IPS-11a (cell line): Measurements from ENCODE around the gene IL12B.
"Not testable (repeated sequence)": the region's sequence is repeated elsewhere in the genome, so short reads cannot be mapped to it uniquely, and the experiment has no call there.

ENCODE experiments used
- H3K4me3 ChIP-seq: one replicate; pipeline ENCODE4 v1.5.1; 2013; ENCODE audit warnings: low read depth, low read length, control low read depth

The IL12B gene

GRCh38 chr5:159297300-159297699, 33.0 kb downstream of the IL12B start:
- H3K4me3 ChIP-seq: not testable (repeated sequence)

DNA sequence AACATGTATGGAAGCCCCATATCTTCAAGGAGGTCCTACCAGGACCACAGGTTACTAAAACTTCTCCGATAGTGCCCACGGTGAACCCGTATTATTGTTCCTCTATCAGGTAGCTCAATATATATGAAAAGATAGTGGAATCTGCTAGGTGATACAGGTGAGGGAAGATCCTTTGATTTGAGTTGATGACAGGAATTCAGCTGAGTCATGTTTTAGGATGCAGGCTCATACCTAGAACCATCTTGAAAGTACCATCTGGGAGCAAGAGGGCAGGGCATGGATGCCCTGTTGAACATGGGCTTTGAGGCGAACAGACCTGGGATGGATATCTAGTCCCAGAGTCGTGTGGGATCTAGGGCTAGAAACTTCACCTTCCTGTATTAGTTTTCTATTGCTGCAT, 35.4 kb downstream of the IL12B start:
- no peak overlapping the region for H3K4me3 ChIP-seq

DNA sequence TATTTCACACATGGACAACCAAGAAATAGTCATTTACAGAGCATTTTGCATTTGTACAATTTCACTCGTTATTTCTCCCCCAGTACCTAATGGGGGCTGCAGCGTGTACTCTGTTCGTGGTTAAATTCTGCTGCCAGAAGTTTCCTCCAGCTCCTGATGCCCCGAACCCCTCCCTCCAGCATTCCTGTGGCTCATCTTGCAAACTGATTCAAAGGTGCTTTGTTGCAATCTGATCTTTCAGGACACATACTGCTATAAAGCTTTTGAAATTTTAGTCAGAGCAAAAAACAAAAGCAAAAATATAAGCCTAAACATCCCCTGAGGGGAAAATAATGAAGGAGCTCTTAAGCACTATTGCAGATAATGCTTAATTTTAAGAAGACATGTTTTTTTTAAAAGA, 39.5 kb downstream of the IL12B start:
- H3K4me3 ChIP-seq: no peak overlapping the region

DNA sequence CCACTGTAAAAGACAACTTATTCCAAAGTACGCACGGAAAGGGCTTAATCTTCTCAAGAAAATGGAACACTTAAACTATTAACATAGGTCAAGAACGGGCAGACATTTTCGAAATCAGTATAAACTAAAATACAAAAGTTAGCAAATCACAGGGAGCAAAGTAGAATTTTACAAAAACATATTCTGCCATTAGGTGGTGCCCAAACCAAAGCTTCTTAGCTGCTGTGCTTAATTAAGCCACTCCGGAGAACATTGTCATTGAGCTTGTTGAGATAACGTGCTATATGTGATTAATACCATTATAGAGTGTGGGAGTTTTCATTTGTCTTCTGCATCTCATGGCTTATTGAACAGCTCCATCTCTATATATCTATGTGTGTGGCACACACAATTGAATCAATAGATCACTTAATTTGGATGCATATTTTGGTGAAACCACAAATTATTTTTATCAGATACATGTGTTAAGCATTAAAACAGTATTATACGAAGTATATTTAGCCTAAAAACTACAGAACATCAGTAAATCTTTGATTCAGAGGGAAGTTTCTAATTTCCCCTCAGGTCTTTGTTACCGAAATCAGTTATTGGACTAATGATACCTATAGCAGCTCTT, 43.8 kb downstream of the IL12B start:
- H3K4me3 ChIP-seq: no peak overlapping the region

DNA sequence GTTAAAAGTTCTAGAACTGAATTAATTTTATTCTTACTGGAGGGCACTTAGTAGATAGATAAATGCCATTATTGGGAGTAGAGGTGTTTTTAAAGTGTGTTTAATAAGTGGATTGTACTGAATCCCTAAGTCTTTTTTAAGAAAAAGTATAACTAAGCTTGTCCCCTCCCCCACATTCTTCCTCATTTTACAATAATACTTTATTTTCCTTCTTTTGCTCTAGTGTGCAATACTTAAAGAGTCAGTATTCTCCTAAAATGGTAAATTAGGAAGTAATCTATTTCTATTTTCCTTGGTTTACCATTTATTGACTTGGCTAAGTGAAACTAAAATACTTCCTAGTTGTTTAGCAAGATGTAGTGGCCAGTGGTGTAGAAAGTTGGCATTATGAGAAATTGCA, 55.6 kb downstream of the IL12B start:
- H3K4me3 ChIP-seq: no peak overlapping the region

DNA sequence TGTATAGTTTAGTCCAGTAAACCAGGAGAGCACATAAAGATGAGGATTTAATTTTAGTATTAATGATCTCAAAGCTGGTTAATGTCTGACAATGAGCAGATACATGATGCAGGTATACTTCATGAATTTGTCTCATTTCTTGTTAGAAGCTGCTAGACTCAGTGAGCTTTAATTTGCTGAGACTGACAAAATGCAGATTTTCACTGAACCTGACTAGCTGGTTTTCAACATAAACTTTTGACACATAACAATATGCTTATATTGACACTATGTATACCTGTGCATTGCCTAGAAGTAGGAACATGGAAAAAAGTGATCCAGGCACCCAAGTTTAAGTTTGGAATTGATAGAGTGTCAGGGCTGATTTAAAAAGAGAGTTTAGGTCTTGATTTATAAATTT, 56.4 kb downstream of the IL12B start:
- no peak overlapping the region for H3K4me3 ChIP-seq

DNA sequence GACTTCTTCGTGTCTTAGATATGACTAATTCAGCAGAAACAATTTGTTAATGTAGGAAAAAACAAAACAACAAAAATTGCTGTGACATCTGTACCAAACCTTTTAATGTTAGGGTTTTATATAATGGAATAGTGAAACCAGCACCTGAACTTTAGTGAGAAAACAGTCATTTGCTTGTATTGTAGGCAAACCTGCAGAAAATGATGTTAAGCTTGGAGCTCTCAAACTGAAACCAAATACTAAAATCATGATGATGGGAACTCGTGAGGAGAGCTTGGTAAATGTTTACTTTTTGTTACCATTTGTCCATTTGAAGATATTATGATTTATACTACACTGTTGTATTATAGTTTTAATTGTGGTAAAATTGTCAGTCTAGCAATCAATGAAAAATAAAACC, 60.6 kb downstream of the IL12B start:
- H3K4me3 ChIP-seq: no peak overlapping the region

GRCh38 chr5:159266764-159267163, 63.5 kb downstream of the IL12B start:
- not testable (repeated sequence) for H3K4me3 ChIP-seq
